Rectal smooth muscle tissue (tissue), 1 donor: ENCODE data around the gene PRPF40B.

Source experiments
- H3K27ac ChIP-seq: one replicate; pipeline ENCODE4 v1.7.0; 2013; ENCODE audit warnings: low read depth, low read length, inconsistent platforms
- H3K27me3 ChIP-seq: one replicate; pipeline ENCODE4 v1.7.0; 2013; ENCODE audit warnings: low read length; ENCODE audit not compliant: control insufficient read depth, insufficient read depth
- H3K36me3 ChIP-seq: one replicate; pipeline ENCODE4 v1.7.0; 2013; ENCODE audit warnings: low read length; ENCODE audit not compliant: control insufficient read depth, insufficient read depth
- H3K4me1 ChIP-seq: one replicate; pipeline ENCODE4 v1.7.0; 2013; ENCODE audit warnings: low read length; ENCODE audit not compliant: control insufficient read depth, insufficient read depth
- H3K4me3 ChIP-seq: one replicate; pipeline ENCODE4 v1.7.0; 2013; ENCODE audit warnings: low read length
- H3K9ac ChIP-seq: one replicate; pipeline ENCODE4 v1.7.0; 2013; ENCODE audit warnings: low read length

The PRPF40B gene

DNA sequence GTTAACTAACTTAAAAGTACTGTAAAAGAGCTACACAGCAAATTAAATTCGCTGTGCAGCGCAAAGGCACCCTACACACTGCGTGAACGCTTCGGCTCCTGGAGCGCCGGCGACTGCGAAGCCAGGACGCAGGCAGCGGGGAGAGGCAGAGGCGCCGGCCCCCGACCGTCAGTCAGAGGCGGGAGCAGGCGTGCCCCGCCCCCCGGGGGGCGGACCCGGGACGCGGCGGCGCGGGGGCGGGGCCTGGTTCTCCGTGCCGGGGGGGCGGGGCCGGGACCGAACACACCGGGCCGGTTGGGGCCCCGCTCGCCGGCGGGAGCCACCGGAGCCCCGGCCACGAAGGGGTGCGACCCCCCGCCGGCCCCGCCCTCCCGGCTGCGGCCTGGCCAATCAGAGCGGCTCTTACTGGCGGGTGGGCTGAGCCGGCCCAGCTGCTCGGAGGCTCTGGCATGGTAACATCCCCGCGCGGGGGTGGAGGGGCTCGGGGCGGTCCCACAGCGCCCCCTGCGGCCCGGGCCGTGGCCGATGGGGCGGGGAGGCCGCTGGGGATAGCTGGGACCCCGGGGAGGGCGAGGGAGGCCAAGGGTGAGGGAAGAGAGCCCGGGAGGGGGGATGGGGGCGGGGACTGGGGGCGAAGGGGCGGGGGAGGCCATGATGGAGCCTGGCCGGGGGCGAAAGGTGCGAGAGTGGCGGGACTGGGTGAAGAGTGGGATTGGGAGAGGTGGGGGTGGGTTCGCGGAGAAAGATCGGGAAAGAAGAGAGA, at the start of gene PRPF40B:
TSS of gene PRPF40B (plus strand) at position 420 of the 763 bp plus-strand sequence. CDS start at position 450, 30 bp downstream.
- Histone ChIP-seq H3K27me3 (no peaks in the 10 kb centered on the region), H3K9ac (peak within 1 kb of the TSS; percentile 78), H3K4me1 (peaks cover 11% of the 10 kb centered on the region), H3K27ac (peak within 1 kb of the TSS; percentile 94), H3K36me3 (no peaks in the 10 kb centered on the region), H3K4me3 (peak within 1 kb of the TSS; percentile 87)

DNA sequence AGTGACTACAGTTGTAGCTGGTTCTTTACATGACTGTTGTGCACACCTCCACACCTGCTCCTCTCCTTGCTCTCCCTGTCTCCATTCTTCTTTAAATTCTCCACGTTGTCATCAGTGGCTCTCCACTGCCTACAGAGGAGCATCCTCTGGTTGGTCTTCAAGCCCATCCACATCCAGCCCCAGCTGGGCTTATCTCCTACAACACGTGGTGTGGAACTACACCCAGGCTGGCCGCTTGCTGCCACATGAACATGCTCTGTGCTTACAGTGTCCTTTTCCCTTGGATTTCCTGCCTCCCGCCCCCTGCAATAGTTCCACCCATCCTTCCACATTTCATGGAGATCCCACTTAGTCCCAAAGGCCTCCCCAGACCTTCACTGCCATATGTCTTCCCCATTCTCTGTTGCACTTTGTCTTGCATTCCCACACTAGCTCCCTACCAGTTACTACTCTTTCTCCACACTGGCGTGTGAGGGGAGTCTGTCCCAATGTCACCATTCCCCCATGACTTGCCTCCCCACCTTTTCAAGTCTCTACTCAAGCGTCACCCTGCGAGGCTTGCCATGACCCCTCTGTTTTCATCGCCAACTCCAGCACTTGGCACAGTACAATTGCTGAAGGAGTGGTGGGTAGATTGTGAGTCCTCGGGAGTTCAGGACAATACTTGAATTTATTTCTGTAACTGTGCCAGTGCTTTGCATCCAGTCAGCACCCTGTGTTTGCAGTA, 45.6 kb upstream of the PRPF40B start:
- H3K4me1 ChIP-seq = peaks cover 12% of the 10 kb centered on the region
- H3K27me3 ChIP-seq = no peaks in the 10 kb centered on the region
- H3K36me3 ChIP-seq = no peaks in the 10 kb centered on the region
- no peak overlapping the region for H3K27ac ChIP-seq
- H3K4me3 ChIP-seq = no peak overlapping the region
- no peak overlapping the region for H3K9ac ChIP-seq

DNA sequence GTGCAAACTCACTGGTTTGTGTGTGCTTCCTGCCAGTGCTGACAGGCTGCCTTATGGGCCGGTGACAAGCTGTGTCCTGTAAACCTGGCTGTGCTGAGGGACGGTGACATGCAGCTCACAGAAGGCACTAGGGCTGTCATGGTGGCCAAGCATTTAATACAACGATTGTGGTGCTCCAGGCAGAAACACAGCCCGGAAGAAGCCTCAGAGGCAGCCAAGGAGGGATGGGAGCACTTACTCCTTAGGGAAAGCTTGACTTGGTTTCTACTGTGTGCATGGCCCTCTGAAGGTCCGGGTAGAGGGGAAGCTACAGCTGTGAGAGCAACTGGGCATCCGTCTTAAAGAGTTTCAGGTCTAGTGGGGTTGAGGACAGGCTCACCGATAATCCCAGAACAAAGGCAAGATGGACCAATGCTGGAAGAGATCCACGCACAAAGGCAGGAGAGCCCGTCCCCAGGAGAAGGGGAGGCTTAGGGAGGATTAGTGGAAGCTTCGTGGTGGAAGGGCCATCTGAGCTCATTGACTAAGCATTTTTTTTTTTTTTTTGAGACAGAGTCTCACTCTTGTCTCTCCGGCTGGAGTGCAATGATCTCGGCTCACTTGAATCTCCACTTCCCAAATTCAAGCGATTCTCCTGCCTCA, 44.8 kb upstream of the PRPF40B start:
- no peak overlapping the region for H3K27ac ChIP-seq
- H3K27me3 ChIP-seq = no peaks in the 10 kb centered on the region
- H3K36me3 ChIP-seq = no peaks in the 10 kb centered on the region
- no peak overlapping the region for H3K4me3 ChIP-seq
- H3K9ac ChIP-seq = no peak overlapping the region
- H3K4me1 ChIP-seq = peaks cover 20% of the 10 kb centered on the region

DNA sequence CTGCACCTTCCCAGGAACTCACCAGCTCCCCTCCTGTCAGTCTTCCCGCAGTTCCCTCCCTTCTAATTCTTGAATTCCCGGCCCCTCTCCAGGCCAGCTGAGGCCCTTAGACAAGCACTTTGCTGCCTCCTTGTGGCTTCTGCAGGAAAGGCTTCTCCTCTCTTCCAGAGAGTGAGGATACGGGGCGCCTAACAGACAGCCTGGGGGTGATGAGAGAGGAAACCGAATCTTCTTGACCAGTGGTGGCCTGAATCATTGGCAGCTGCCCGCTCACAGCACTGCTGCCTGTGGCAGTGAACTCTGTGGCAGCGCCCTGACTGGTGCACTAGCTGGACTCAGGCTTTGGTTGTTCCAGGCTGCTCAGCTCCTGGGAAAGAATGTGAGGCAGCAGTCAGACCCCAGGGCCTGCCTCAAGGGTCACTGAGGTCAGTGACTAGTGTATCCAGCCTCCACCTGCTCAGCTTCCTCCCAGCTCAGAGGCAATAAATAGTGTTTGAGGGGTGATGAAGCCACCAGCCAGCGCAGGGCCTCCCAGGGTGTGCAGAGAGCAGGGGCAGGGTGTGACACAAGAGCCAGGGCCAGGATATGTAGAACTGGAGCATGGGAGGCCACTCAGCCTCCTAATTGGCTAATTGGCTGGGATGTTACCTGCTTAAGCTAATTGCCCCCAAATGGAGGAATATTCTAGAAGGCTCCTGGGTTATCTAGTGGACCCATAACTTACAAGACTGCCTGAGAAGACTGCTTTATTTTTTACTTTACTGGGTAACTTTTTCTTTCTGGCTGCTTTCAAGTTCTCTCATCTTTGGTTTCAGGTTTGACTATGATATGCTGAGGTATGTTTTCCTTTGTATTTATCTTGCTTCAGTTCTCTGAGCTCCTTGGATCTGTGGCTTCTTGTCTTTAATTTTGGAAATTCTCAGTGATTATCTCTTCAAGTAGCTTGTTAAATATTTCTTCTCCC, 42.5 kb upstream of the PRPF40B start:
- H3K36me3 ChIP-seq = no peaks in the 10 kb centered on the region
- no peak overlapping the region for H3K27ac ChIP-seq
- H3K4me1 ChIP-seq = peaks cover 21% of the 10 kb centered on the region
- no peak overlapping the region for H3K9ac ChIP-seq
- H3K27me3 ChIP-seq = no peaks in the 10 kb centered on the region
- no peak overlapping the region for H3K4me3 ChIP-seq

DNA sequence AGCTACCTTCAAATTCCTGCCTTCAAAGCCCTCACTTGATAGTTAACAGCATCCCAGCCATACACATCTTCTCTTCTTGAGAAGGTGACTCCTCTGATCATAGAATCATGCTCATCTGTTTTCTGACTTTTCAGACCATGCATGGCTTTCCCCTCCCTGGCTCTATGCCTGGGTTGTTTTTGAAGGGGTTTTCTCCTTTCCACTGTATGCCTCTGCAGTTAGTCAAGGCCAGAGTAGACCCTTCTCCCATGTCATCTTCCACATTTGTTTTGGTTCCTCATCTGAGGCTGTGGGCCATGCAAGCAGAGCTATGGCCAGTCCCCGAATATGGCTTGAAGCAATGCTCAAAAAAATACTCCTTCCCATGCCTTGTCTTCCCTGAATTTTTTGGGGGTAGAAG, 41.2 kb upstream of the PRPF40B start:
- H3K4me3 ChIP-seq = no peak overlapping the region
- H3K27ac ChIP-seq = no peak overlapping the region
- no peaks in the 10 kb centered on the region for H3K36me3 ChIP-seq
- H3K27me3 ChIP-seq = no peaks in the 10 kb centered on the region
- H3K9ac ChIP-seq = no peak overlapping the region
- peaks cover 21% of the 10 kb centered on the region for H3K4me1 ChIP-seq

DNA sequence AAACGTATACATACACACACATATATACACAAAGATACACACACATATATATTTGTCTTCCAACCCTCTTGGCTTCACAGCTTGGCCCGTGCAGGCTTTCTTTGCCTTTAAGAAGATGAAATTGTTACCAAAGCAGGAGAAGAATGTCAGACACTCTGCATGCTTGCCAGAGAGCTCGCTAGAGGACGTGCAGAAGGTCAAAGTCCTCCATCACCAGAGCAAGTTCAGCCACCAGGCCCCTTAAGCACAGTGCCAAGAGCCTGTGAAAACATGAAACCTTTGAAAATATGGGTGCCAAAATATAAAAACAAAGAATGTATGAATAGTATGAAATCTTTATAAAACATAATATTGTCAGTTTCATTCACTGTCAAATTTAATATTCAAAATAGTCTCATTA, 40.5 kb upstream of the PRPF40B start:
- H3K27ac ChIP-seq = peak overlapping the region; percentile 27
- H3K9ac ChIP-seq = no peak overlapping the region
- H3K27me3 ChIP-seq = no peaks in the 10 kb centered on the region
- no peak overlapping the region for H3K4me3 ChIP-seq
- H3K4me1 ChIP-seq = peaks cover 21% of the 10 kb centered on the region
- no peaks in the 10 kb centered on the region for H3K36me3 ChIP-seq

DNA sequence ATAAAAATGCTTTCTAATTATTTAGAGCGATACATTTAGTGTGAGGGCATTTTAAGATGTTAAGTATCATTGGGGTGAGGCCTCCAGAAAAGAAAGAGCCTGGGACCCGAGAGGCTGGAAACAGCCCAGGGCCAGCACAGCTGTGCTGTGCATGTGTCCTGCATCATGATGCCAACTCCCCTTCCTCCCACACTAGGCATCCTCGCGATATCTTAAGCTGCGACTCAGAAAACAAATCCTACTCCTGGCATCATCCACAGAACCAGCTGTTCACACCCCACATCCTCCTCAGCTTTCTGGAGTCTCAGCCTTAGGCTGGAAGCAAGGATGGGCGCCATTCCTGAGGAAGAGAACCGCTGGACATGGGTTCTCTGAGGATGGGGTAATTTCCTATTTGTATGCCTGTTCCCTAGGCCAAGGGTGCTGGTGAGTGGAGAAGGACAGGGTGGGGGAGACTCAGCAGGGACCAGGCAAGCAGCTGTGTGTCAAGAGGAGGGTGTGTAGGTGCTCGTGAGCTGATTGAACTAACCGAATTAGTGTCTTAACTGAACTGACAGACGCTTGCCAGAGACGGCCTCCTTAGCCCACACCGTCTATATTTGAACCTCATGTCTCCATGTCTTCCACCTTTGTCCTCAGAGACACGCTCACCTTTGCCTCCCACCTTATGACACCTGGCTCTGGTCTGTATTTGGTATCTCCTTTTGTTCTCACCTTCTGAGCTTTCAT, 39.8 kb upstream of the PRPF40B start:
- H3K36me3 ChIP-seq = no peaks in the 10 kb centered on the region
- H3K27ac ChIP-seq = peak overlapping the region; percentile 27
- H3K4me1 ChIP-seq = peaks cover 21% of the 10 kb centered on the region
- H3K27me3 ChIP-seq = no peaks in the 10 kb centered on the region
- no peak overlapping the region for H3K4me3 ChIP-seq
- H3K9ac ChIP-seq = no peak overlapping the region

DNA sequence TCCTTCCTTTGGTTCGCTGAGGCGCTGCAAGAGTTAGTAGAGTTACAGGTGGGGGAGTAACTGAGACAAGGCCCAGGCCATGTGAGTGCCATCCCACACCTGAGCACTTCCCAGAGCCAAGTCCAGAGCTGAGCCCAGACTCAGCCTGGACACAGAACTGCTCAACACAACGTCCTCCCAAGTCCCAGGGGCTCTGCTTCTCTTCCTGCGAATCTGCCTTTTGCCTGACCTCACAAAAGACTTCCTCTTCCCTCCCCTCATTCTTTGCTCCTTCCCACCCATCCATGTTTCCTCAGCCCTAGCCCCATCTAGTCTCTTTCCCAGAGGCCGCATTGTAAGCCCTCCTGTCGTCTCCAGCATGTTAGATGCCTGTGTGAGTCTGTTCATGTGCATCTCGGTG, 38.8 kb upstream of the PRPF40B start:
- Histone ChIP-seq H3K4me1 (peaks cover 21% of the 10 kb centered on the region), H3K36me3 (no peaks in the 10 kb centered on the region), H3K4me3 (no peak overlapping the region), H3K27ac (no peak overlapping the region), H3K27me3 (no peaks in the 10 kb centered on the region), H3K9ac (no peak overlapping the region)

DNA sequence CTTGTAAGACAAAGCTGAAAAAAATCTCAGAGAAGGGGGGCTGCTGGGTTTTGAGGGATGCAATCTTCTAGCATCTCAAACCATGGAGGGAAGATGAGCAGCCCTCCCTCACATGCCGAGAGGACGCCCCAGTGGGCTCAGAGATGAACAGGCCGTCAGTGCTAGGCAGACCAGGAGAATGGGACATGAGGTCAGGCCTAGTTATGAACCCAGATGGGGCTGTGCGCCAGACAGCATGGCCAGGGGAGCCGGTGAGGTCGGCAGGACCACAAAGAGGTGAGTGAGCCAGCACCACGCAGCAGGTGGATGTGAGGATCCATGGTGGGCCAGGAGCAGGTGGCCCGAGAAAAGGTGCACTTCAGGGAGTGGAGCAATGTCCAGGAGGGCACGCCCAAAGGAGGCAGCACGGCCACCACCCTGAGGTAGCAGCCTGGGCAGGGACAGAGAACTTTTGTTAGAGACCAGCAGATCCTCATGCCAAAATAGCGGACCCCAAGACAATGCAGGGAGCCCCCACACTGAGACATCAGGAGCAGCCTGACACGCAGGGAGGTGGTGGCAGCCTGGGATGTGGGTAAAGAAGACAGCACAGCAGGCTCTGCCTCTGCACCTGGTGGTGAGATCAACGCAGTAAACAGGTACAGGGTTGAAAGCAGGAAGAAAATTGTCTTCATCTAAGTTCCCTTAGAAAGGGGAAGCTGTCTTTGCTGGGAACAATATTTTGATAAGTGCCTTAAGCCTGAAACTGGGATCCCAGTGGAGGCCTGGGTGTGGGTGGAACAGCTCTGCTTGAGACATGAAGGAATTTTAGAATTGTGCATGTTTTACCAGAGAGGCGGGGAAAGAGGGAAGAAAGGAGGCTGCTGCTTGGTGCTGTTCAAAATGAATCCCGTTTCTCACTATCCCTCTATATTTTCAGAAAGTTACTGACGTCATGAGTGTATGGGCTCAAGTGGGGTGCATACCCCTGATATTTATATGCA, 37.6 kb upstream of the PRPF40B start:
- H3K4me1 ChIP-seq = peaks cover 18% of the 10 kb centered on the region
- H3K36me3 ChIP-seq = no peaks in the 10 kb centered on the region
- no peaks in the 10 kb centered on the region for H3K27me3 ChIP-seq
- H3K27ac ChIP-seq = no peak overlapping the region
- H3K9ac ChIP-seq = no peak overlapping the region
- no peak overlapping the region for H3K4me3 ChIP-seq

DNA sequence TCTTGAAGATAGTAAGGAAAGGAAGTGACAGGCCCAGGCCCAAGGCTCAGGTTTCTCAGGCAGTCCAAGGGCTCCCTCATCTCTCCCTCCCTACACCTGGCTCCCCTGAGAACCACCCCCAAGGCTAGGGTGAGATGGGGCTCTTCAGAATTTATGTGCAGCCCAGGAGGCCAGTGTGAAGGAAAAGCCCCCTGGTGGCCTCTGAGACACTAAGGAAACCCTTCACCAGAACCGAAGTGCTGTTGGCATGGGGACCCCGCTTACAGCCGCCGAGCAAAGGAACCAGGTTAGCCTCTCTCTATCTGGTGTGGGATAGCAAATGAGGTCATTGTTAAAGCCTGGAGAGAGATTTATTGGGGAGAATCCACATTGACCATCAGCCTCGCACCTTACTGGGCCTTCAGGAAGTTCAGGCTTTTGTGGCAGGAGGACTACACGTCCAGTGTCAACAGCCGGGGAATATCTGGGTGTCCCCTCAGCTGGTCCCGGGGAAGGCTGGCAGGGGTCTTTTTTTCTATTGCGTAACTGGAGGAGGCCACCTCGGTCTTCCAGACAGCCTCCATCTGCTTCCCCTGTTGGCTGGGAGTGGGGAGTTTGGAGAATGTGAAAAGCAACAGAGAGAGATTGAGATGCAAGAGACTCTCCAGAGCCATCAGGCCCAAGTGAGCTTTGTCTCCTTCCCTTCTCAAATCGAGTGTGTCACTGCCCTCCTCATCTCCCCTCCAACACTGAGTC, 36.0 kb upstream of the PRPF40B start:
- H3K27me3 ChIP-seq = no peaks in the 10 kb centered on the region
- no peak overlapping the region for H3K4me3 ChIP-seq
- no peak overlapping the region for H3K27ac ChIP-seq
- H3K9ac ChIP-seq = no peak overlapping the region
- no peaks in the 10 kb centered on the region for H3K36me3 ChIP-seq
- H3K4me1 ChIP-seq = peaks cover 13% of the 10 kb centered on the region
